Panc1 (cell line): Measurements from ENCODE around the gene CRTC1. TPM values are rescaled to one million over a fixed set of nuclear protein-coding genes. Genes with fewer than 3 reads are reported as not detected.

Experiments
- ATAC-seq: fragments of 200-7000 bp; cut with Tn5 transposase; 2 replicates; pipeline ENCODE4 v1.9.1; 2020; ENCODE audit warnings: mild to moderate bottlenecking, moderate library complexity
- BruUV-seq: library from RNA; stranded (reverse); fragments of 400-500 nt; replicated peaks from 2 replicates; lab custom pipeline; 2021; lab: Mats Ljungman, UMichigan
- CTCF ChIA-PET: fragments of 300-600 bp; sonication (Branson Sonifier 250); formaldehyde crosslinking; loops from one replicate; lab custom pipeline; 2022; ENCODE audit warnings: antibody characterized with exemption; lab: Charles Lee
- POLR2A ChIA-PET: fragments of 300-600 bp; sonication (Branson Sonifier 250); formaldehyde crosslinking; loops from one replicate; lab custom pipeline; 2022; ENCODE audit warnings: antibody characterized with exemption; lab: Charles Lee
- DNase-seq: peaks from one replicate; pipeline ENCODE4 v3.0.0-alpha.2; 2010; ENCODE audit warnings: low read depth, low spot score
- H3K27ac ChIP-seq: 2 replicates; pipeline ENCODE4 v1.5.1; 2011; ENCODE audit warnings: mild to moderate bottlenecking, low read length, inconsistent platforms
- H3K27me3 ChIP-seq: fragments of 200-500 bp; sonication (Bioruptor generic); 2 replicates; pipeline ENCODE4 v1.6.0; 2014; ENCODE audit warnings: low read length, inconsistent platforms; ENCODE audit not compliant: control insufficient read depth, insufficient read depth
- H3K36me3 ChIP-seq: fragments of 200-500 bp; sonication (Bioruptor generic); 2 replicates; pipeline ENCODE4 v1.5.1; 2014; ENCODE audit warnings: inconsistent platforms, mild to moderate bottlenecking, low read length, moderate library complexity; ENCODE audit not compliant: control insufficient read depth, insufficient read depth
- H3K4me1 ChIP-seq: 2 replicates; pipeline ENCODE4 v1.5.1; 2011; ENCODE audit warnings: inconsistent platforms, mild to moderate bottlenecking, low read length, moderate library complexity; ENCODE audit not compliant: control insufficient read depth, insufficient read depth
- H3K4me3 ChIP-seq, 2 experiments: 2 replicates each; pipeline ENCODE4 v1.5.1; 2011 to 2012; ENCODE audit warnings: low read depth in 2 of 2, low read length in 2 of 2, mild to moderate bottlenecking in 2 of 2, inconsistent platforms in 1 of 2, moderate library complexity in 1 of 2
- H3K9me3 ChIP-seq: fragments of 200-500 bp; sonication (Bioruptor generic); 2 replicates; pipeline ENCODE4 v1.5.1; 2014; ENCODE audit warnings: low read depth, mild to moderate bottlenecking, inconsistent platforms, low read length, moderate library complexity; ENCODE audit not compliant: control insufficient read depth, insufficient read depth
- POLR2AphosphoS5 ChIP-seq: IDR thresholded peaks from 2 replicates; pipeline ENCODE4 v1.6.1; 2012; ENCODE audit warnings: mild to moderate bottlenecking, low read depth, low read length, moderate library complexity
- SIN3A ChIP-seq: IDR thresholded peaks from 2 replicates; pipeline ENCODE4 v1.6.1; 2012; ENCODE audit warnings: low read depth, mild to moderate bottlenecking, low read length, moderate library complexity, borderline replicate concordance; ENCODE audit not compliant: insufficient read depth
- TCF7L2 ChIP-seq: IDR thresholded peaks from 2 replicates; pipeline ENCODE4 v1.6.1; 2011; ENCODE audit warnings: mild to moderate bottlenecking, low read depth, low read length, inconsistent platforms
- in situ Hi-C: cut with HindIII; loops from 2 replicates; pipeline ENCODE4 v1.10.0; 2016; ENCODE audit warnings: low sequenced_read_pairs, low pct_unique_long_range_greater_than_20kb
- intact Hi-C: fragments of 100-400 bp; cut with micrococcal nuclease; formaldehyde crosslinking; loops from one replicate; pipeline ENCODE4 v1.10.0; 2022; ENCODE audit not compliant: unreplicated experiment
- total RNA-seq: library from RNA; stranded (reverse); gene quantifications from one replicate; pipeline ENCODE4 v1.2.1, GENCODE V29; 2021; ENCODE audit not compliant: unreplicated experiment
- TF ChIP-seq, protein P1 (sequence below), 2 experiments: IDR thresholded peaks; 2 replicates each; pipeline ENCODE4 v1.6.1; 2011 to 2012; ENCODE audit warnings: low read depth in 2 of 2, control low read depth in 1 of 2, low read length in 1 of 2, mild to moderate bottlenecking in 1 of 2, moderate library complexity in 1 of 2; ENCODE audit not compliant: insufficient read depth in 1 of 2
- TF ChIP-seq, protein P2 (sequence below): fragments of 450-650 bp; IDR thresholded peaks from 2 replicates; pipeline ENCODE4 v1.5.1; 2017; ENCODE audit warnings: mild to moderate bottlenecking

Gene CRTC1
- total RNA-seq, 1 experiment from 2014 or later = 18.2 TPM

DNA sequence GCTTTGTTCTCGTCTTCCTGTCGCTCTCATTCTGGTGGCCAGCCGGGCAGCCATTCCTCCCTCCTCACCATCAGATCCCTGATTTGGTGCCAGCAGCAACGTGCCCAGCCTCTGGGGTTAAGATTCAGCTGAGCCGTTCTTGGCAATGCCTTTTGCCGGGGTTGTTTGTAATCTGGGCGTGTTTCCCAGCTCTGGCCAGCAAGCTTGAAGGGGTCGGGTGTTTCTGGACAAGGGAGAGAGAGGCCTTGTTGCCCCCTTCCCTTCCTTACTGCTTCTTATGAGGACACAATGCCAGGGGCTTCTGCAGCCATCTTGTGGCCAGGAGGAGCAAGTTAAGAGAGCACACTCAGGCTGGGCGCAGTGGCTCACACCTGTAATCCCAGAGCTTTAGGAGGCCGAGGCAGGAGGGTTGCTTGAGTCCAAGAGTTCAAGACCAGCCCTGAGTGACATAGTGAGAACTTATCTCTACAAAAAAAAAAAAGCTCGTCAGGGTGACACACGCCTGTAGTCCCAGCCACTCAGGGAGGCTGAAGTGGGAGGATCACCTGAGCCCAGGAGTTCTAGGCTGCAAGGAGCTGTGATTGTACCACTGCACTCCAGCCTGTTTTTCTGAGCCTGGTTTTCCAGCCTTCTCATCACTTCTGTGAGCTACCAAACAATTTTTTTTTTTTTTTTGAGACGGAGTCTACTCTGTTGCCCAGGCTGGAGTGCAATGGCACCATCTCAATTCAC is 10.7 kb upstream of the CRTC1 start:
- no peak for TF ChIP-seq SIN3A
- TF ChIP-seq, protein P1, sequence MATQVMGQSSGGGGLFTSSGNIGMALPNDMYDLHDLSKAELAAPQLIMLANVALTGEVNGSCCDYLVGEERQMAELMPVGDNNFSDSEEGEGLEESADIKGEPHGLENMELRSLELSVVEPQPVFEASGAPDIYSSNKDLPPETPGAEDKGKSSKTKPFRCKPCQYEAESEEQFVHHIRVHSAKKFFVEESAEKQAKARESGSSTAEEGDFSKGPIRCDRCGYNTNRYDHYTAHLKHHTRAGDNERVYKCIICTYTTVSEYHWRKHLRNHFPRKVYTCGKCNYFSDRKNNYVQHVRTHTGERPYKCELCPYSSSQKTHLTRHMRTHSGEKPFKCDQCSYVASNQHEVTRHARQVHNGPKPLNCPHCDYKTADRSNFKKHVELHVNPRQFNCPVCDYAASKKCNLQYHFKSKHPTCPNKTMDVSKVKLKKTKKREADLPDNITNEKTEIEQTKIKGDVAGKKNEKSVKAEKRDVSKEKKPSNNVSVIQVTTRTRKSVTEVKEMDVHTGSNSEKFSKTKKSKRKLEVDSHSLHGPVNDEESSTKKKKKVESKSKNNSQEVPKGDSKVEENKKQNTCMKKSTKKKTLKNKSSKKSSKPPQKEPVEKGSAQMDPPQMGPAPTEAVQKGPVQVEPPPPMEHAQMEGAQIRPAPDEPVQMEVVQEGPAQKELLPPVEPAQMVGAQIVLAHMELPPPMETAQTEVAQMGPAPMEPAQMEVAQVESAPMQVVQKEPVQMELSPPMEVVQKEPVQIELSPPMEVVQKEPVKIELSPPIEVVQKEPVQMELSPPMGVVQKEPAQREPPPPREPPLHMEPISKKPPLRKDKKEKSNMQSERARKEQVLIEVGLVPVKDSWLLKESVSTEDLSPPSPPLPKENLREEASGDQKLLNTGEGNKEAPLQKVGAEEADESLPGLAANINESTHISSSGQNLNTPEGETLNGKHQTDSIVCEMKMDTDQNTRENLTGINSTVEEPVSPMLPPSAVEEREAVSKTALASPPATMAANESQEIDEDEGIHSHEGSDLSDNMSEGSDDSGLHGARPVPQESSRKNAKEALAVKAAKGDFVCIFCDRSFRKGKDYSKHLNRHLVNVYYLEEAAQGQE (IDR thresholded peaks at IDR 0.05; ENCODE audit: insufficient read depth in 1 of 2, low read depth in 2 of 2, low read length in 1 of 2) = no peak
- TF ChIP-seq POLR2AphosphoS5 = no peak
- TF ChIP-seq, protein P2, sequence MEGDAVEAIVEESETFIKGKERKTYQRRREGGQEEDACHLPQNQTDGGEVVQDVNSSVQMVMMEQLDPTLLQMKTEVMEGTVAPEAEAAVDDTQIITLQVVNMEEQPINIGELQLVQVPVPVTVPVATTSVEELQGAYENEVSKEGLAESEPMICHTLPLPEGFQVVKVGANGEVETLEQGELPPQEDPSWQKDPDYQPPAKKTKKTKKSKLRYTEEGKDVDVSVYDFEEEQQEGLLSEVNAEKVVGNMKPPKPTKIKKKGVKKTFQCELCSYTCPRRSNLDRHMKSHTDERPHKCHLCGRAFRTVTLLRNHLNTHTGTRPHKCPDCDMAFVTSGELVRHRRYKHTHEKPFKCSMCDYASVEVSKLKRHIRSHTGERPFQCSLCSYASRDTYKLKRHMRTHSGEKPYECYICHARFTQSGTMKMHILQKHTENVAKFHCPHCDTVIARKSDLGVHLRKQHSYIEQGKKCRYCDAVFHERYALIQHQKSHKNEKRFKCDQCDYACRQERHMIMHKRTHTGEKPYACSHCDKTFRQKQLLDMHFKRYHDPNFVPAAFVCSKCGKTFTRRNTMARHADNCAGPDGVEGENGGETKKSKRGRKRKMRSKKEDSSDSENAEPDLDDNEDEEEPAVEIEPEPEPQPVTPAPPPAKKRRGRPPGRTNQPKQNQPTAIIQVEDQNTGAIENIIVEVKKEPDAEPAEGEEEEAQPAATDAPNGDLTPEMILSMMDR = no peak; the same call in 1 of the 2 replicates
- no peak for TF ChIP-seq TCF7L2
- intact Hi-C loops = loop anchor here (10.0 kb wide), 1 partner anchor 78 kb away; no protein-coding TSS in a partner anchor
- BruUV-seq = no TSS peak

DNA sequence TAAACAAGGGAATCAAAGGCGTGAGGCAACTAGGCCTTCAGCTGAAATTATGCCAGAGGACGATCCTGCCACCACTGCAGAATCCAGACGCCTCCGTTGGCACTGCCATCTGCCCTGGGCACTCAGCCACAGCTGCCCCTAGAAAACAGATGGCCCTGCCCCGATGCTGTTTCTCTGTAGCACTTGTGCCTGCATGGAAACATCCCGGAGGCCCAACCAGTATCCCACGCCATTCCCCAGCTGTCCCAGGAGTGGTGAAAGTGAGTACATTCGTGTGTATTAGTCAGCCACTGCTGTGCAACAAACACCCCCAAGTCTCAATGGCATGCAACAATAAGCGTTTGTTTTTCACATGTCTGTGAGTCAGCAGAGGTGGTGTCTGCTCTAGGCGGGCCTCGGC is 8.9 kb upstream of the CRTC1 start:
- Histone ChIP-seq H3K4me3 (no peak overlapping the region), H3K9me3 (no peaks in the 10 kb centered on the region), H3K27ac (no peak overlapping the region), H3K4me1 (peaks cover 12% of the 10 kb centered on the region), H3K36me3 (no peaks in the 10 kb centered on the region), H3K27me3 (no peaks in the 10 kb centered on the region)
- BruUV-seq = no TSS peak
- POLR2A ChIA-PET = no interaction called here
- in situ Hi-C loops (no loop called here), intact Hi-C loops (loop anchor here (10.0 kb wide), 1 partner anchor 80 kb away; no protein-coding TSS in a partner anchor)
- ATAC-seq = no peak
- DNase-seq = no peak
- CTCF ChIA-PET = interaction anchor here (0.6 kb wide), 1 partner anchor 87 kb away, joined by 3 read pairs; no protein-coding TSS in a partner anchor
- TF ChIP-seq POLR2AphosphoS5 = no peak
- TF ChIP-seq, protein P2 = no peak
- no peak for TF ChIP-seq TCF7L2
- TF ChIP-seq, protein P1 (IDR thresholded peaks at IDR 0.05; ENCODE audit: insufficient read depth in 1 of 2, low read depth in 2 of 2, low read length in 1 of 2) = no peak
- no peak for TF ChIP-seq SIN3A

More for the DNA sequence above, 10.7 kb upstream of the CRTC1 start:
- DNase-seq (no peak), ATAC-seq (peak; percentile 73)
- in situ Hi-C loops = no loop called here
- Histone ChIP-seq H3K27me3 (no peaks in the 10 kb centered on the region), H3K9me3 (no peaks in the 10 kb centered on the region), H3K27ac (no peak overlapping the region), H3K4me1 (peaks cover 2% of the 10 kb centered on the region; the same call in 1 of the 2 replicates), H3K36me3 (no peaks in the 10 kb centered on the region), H3K4me3 (no peak overlapping the region)
- CTCF ChIA-PET = interaction anchor here (0.6 to 1.0 kb wide), 4 partner anchors 8 to 72 kb away, joined by 4 to 8 read pairs (median 6); no protein-coding TSS in a partner anchor
- POLR2A ChIA-PET = no interaction called here
